NCI-H2107 (cell line): ENCODE data around the gene MAN1C1.
"Not testable (repeated sequence)": the region's sequence is repeated elsewhere in the genome, so short reads cannot be mapped to it uniquely, and the experiment has no call there.

ENCODE experiments used
- DNase-seq: peaks from one replicate; lab custom pipeline; 2025; lab: John Stamatoyannopoulos, UW

Gene MAN1C1

GRCh38 chr1:25680701-25681100, 64.1 kb downstream of the MAN1C1 start:
- no peak for DNase-seq

GRCh38 chr1:25682059-25682601, 65.5 kb downstream of the MAN1C1 start:
- DNase-seq, result no peak

- DNase-seq, result no peak
Measured at GRCh38 chr1:25683177-25683576, 66.6 kb downstream of the MAN1C1 start.

- no peak for DNase-seq
Measured at GRCh38 chr1:25683731-25684130, 67.1 kb downstream of the MAN1C1 start.

GRCh38 chr1:25684216-25684965, 67.8 kb downstream of the MAN1C1 start:
- no peak for DNase-seq

- DNase-seq, result no peak
Measured at GRCh38 chr1:25685211-25685750, 68.7 kb downstream of the MAN1C1 start.

GRCh38 chr1:25685938-25686665, 69.5 kb downstream of the MAN1C1 start:
- DNase-seq, result no peak

- no peak for DNase-seq
Measured at GRCh38 chr1:25687221-25688017, 70.8 kb downstream of the MAN1C1 start.

- no peak for DNase-seq
Measured at GRCh38 chr1:25688390-25689119, 72.0 kb downstream of the MAN1C1 start.

GRCh38 chr1:25689686-25690381, 73.2 kb downstream of the MAN1C1 start:
- no peak for DNase-seq

GRCh38 chr1:25690396-25690956, 73.9 kb downstream of the MAN1C1 start:
- no peak for DNase-seq

- no peak for DNase-seq
Measured at GRCh38 chr1:25691211-25691610, 74.6 kb downstream of the MAN1C1 start.

- no peak for DNase-seq
Measured at GRCh38 chr1:25692560-25692959, 76.0 kb downstream of the MAN1C1 start.

- no peak for DNase-seq
Measured at GRCh38 chr1:25694167-25695007, 77.8 kb downstream of the MAN1C1 start.

- no peak for DNase-seq
Measured at GRCh38 chr1:25695090-25695770, 78.6 kb downstream of the MAN1C1 start.

- DNase-seq, result no peak
Measured at GRCh38 chr1:25695771-25696311, 79.2 kb downstream of the MAN1C1 start.

- DNase-seq, result not testable (repeated sequence)
Measured at GRCh38 chr1:25696643-25697042, 80.1 kb downstream of the MAN1C1 start.

- no peak for DNase-seq
Measured at GRCh38 chr1:25697435-25698217, 81.0 kb downstream of the MAN1C1 start.
